Mesenchymal stem cell (in vitro differentiated cells and primary cell): ENCODE results near the gene ADAMTS10.
"Not testable (repeated sequence)": the region's sequence is repeated elsewhere in the genome, so short reads cannot be mapped to it uniquely, and the experiment has no call there.

ENCODE experiments used
- DNase-seq: peaks from one replicate; pipeline ENCODE4 v3.0.0-alpha.2; 2013
- H2AFZ ChIP-seq: one replicate; pipeline ENCODE4 v1.6.1; 2013; ENCODE audit warnings: low read depth, mild to moderate bottlenecking, control low read depth, inconsistent platforms, low read length, moderate library complexity
- H2AK5ac ChIP-seq: 2 replicates; pipeline ENCODE4 v1.6.1; 2013; ENCODE audit warnings: low read length, moderate library complexity, mild to moderate bottlenecking, inconsistent platforms; ENCODE audit not compliant: severe bottlenecking
- H2BK120ac ChIP-seq: one replicate; pipeline ENCODE4 v1.6.1; 2013; ENCODE audit warnings: low read depth, mild to moderate bottlenecking, inconsistent platforms, low read length, moderate library complexity
- H2BK12ac ChIP-seq, 2 experiments: one replicate each; pipeline ENCODE4 v1.6.1; 2013; ENCODE audit warnings: inconsistent platforms in 2 of 2, low read length in 2 of 2, mild to moderate bottlenecking in 2 of 2, moderate library complexity in 2 of 2, control low read depth in 1 of 2
- H2BK15ac ChIP-seq: one replicate; pipeline ENCODE4 v1.6.1; 2013; ENCODE audit warnings: mild to moderate bottlenecking, low read depth, inconsistent platforms; ENCODE audit not compliant: poor library complexity, severe bottlenecking
- H2BK5ac ChIP-seq: 2 replicates; pipeline ENCODE4 v1.6.1; 2013; ENCODE audit warnings: low read depth, mild to moderate bottlenecking, low read length, control low read depth, inconsistent platforms; ENCODE audit not compliant: poor library complexity, severe bottlenecking
- H3K14ac ChIP-seq, 2 experiments: one replicate each; pipeline ENCODE4 v1.6.1; 2013; ENCODE audit warnings: inconsistent platforms in 2 of 2, low read length in 2 of 2, control low read depth in 1 of 2, mild to moderate bottlenecking in 1 of 2, moderate library complexity in 1 of 2
- H3K18ac ChIP-seq, 2 experiments: one replicate each; pipeline ENCODE4 v1.6.1; 2013; ENCODE audit warnings: inconsistent platforms in 2 of 2, low read length in 2 of 2, control low read depth in 1 of 2, low read depth in 1 of 2, mild to moderate bottlenecking in 1 of 2
- H3K23ac ChIP-seq, 2 experiments: one replicate each; pipeline ENCODE4 v1.6.1; 2013; ENCODE audit warnings: inconsistent platforms in 2 of 2, low read length in 2 of 2, mild to moderate bottlenecking in 2 of 2, moderate library complexity in 2 of 2, control low read depth in 1 of 2
- H3K27ac ChIP-seq: 2 replicates; pipeline ENCODE4 v1.5.1; 2013; ENCODE audit warnings: mild to moderate bottlenecking, moderate library complexity, low read length, control low read depth, inconsistent platforms; ENCODE audit not compliant: poor library complexity, severe bottlenecking
- H3K27me3 ChIP-seq, 2 experiments: 2 replicates each; pipeline versions ENCODE4 v1.6.1 to v1.7.0; 2013; ENCODE audit warnings: low read length in 2 of 2, mild to moderate bottlenecking in 2 of 2, moderate library complexity in 2 of 2, control low read depth in 1 of 2, inconsistent platforms in 1 of 2; ENCODE audit not compliant: control insufficient read depth in 1 of 2, insufficient read depth in 1 of 2
- H3K36me3 ChIP-seq, 2 experiments: 2 replicates each; pipeline versions ENCODE4 v1.6.1 to v1.7.0; 2013; ENCODE audit warnings: low read length in 2 of 2, control low read depth in 1 of 2, inconsistent platforms in 1 of 2, low read depth in 1 of 2, mild to moderate bottlenecking in 1 of 2; ENCODE audit not compliant: insufficient read depth in 2 of 2, control insufficient read depth in 1 of 2
- H3K4ac ChIP-seq, 2 experiments: one replicate each; pipeline ENCODE4 v1.6.1; 2013; ENCODE audit warnings: inconsistent platforms in 2 of 2, low read length in 2 of 2, mild to moderate bottlenecking in 2 of 2, moderate library complexity in 2 of 2, control low read depth in 1 of 2, low read depth in 1 of 2
- H3K4me1 ChIP-seq: 2 replicates; pipeline ENCODE4 v1.6.1; 2013; ENCODE audit warnings: low read depth, low read length, control low read depth; ENCODE audit not compliant: control insufficient read depth, insufficient read depth
- H3K4me2 ChIP-seq: 2 replicates; pipeline ENCODE4 v1.6.1; 2013; ENCODE audit warnings: low read length, mild to moderate bottlenecking, inconsistent platforms; ENCODE audit not compliant: poor library complexity, severe bottlenecking
- H3K4me3 ChIP-seq, 2 experiments: 2 replicates each; pipeline versions ENCODE4 v1.5.1 to v1.7.0; 2013; ENCODE audit warnings: low read length in 2 of 2, mild to moderate bottlenecking in 2 of 2, control low read depth in 1 of 2, low read depth in 1 of 2; ENCODE audit not compliant: insufficient read depth in 1 of 2
- H3K79me1 ChIP-seq: replicated peaks from 2 replicates; pipeline ENCODE4 v1.6.1; 2013; ENCODE audit warnings: mild to moderate bottlenecking, control low read depth, low read length, inconsistent platforms; ENCODE audit not compliant: poor library complexity, severe bottlenecking
- H3K9ac ChIP-seq: 2 replicates; pipeline ENCODE4 v1.7.0; 2013; ENCODE audit warnings: mild to moderate bottlenecking, low read length, moderate library complexity
- H3K9me3 ChIP-seq: 2 replicates; pipeline ENCODE4 v1.7.0; 2013; ENCODE audit warnings: mild to moderate bottlenecking, low read length; ENCODE audit not compliant: control insufficient read depth
- H4K8ac ChIP-seq: one replicate; pipeline ENCODE4 v1.6.1; 2013; ENCODE audit warnings: inconsistent platforms, mild to moderate bottlenecking, low read length, moderate library complexity
- H4K91ac ChIP-seq: one replicate; pipeline ENCODE4 v1.6.1; 2013; ENCODE audit warnings: mild to moderate bottlenecking, low read length, inconsistent platforms
- WGBS: methylation state at CpG from one replicate; pipeline ENCODE4 v1.1.7; 2013; ENCODE audit warnings: mixed read lengths; 5-methylcytosine and 5-hydroxymethylcytosine counted together

The ADAMTS10 gene

DNA sequence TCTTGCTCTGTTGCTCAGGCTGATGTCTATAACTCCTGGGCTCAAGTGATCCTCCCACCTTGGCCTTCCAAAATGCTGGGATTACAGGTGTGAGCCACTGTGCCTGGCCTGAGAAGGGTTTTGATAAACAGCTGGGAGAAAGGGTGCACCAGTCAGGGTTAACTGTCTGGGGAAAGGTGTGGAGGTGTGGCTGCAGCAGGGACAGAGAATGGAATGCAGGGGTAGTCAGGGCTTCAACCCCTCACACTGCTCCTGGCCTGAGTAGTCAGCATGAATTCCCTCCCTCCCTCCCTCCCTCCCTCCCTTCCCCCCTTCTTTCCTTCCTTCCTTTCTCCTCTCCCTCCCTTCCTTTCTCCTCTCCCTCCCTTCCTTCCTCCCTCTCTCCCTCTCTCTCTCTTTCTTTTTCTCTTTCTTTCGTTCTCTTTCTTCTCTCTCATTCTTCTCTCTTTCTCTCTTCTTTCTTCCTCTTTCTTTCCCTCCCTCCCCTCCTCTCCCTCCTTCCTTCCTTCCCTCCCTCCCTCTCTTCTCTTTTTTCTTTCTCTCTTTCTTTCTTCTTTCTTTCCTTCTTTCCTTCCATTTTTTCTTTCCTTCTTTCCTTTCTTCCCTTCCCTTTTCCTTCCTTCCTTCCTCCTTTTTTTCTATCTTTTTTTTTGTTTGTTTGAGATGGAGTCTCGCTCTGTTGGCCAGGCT is 49.3 kb downstream of the ADAMTS10 start:
- Histone ChIP-seq H3K18ac (no peak overlapping the region), H4K91ac (no peak overlapping the region), H3K9me3 (no peaks in the 10 kb centered on the region), H2BK120ac (no peak overlapping the region), H3K4me3 (no peak overlapping the region), H2BK12ac (no peak overlapping the region), H3K4me1 (peaks cover 4% of the 10 kb centered on the region), H3K23ac (no peak overlapping the region), H2BK5ac (no peak overlapping the region), H3K36me3 (no peaks in the 10 kb centered on the region), H3K4ac (no peak overlapping the region), H2BK15ac (no peak overlapping the region), H3K79me1 (no peaks in the 10 kb centered on the region), H3K27me3 (peaks cover 0 to 3% of the 10 kb centered on the region in 2 experiments), H3K9ac (no peak overlapping the region), H4K8ac (no peak overlapping the region), H3K27ac (no peak overlapping the region), H3K4me2 (no peak overlapping the region), H3K14ac (no peak overlapping the region), H2AFZ (no peak overlapping the region), H2AK5ac (no peak overlapping the region)
- DNase-seq, result no peak
- 88% methylated on average over 2 of the region's 2 CpGs for WGBS

DNA sequence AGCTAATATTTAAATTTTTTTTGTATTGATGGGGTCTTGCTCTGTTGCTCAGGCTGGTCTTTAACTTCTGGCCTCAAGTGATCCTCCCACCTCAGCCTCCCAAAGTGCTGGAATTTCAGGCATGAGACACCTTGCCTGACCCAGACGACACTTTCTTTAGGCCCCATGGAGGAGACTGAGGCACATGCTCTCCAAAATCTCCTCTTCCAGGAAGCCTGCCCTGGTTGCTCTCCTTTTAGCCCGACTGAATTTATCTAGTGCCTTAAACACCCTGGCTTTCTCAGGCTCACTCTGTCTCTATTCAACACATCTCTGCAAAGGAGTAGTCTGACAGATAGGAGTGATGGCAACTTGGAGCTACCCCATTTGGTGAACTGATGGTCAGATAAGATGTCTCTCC is 52.2 kb downstream of the ADAMTS10 start:
- H2AK5ac ChIP-seq, result no peak overlapping the region
- no peak overlapping the region for H3K9ac ChIP-seq
- H3K18ac ChIP-seq, result no peak overlapping the region
- no peak overlapping the region for H3K23ac ChIP-seq
- no peak overlapping the region for H2BK15ac ChIP-seq
- H3K79me1 ChIP-seq, result no peaks in the 10 kb centered on the region
- H3K36me3 ChIP-seq, result no peaks in the 10 kb centered on the region
- WGBS, result 94% methylated on average over 2 of the region's 2 CpGs
- H2BK12ac ChIP-seq, result no peak overlapping the region
- H2BK120ac ChIP-seq, result no peak overlapping the region
- H3K4ac ChIP-seq, result no peak overlapping the region
- no peak for DNase-seq
- no peak overlapping the region for H2AFZ ChIP-seq
- no peak overlapping the region for H2BK5ac ChIP-seq
- no peak overlapping the region for H3K4me2 ChIP-seq
- H3K14ac ChIP-seq, result no peak overlapping the region
- H4K8ac ChIP-seq, result no peak overlapping the region
- no peak overlapping the region for H3K27ac ChIP-seq
- peaks cover 4% of the 10 kb centered on the region for H3K4me1 ChIP-seq
- H3K4me3 ChIP-seq, result no peak overlapping the region
- no peak overlapping the region for H4K91ac ChIP-seq
- no peaks in the 10 kb centered on the region for H3K9me3 ChIP-seq
- peaks cover 0 to 3% of the 10 kb centered on the region in 2 experiments for H3K27me3 ChIP-seq

DNA sequence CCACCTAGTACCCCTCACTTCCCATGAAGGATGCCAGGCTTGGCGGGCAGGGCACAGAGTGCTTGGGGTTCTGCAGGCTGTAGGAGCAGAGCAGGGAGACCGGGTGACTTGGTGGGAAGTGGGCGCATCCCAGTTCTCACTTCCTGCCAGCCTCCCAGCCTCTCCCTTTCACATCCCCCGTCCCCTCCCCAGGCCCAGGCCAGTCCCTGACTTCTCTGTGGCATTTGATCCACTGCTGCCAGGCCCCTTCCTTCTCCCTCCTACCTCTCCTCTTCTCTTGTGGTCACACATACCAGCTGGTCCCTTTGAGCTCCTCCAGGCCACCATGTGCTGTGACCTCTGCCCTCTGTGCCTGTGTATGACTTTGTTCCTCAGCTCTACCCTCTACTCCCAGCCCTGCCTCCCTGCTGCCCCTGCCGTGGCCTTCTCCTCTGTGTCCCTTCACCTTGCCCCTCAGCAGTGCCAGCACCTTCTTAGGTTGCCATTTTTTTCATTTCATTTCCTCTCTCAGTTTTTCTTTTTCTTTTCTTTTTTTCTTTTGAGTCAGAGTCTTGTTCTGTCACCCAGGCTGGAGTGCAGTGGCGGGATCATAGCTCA is 52.8 kb downstream of the ADAMTS10 start:
- H3K23ac ChIP-seq, result no peak overlapping the region
- WGBS, result 82% methylated on average over 6 of the region's 6 CpGs
- H3K4me2 ChIP-seq, result no peak overlapping the region
- H3K4me3 ChIP-seq, result no peak overlapping the region
- H2AFZ ChIP-seq, result no peak overlapping the region
- no peak overlapping the region for H4K8ac ChIP-seq
- H3K27ac ChIP-seq, result no peak overlapping the region
- H3K4ac ChIP-seq, result no peak overlapping the region
- no peak overlapping the region for H2BK120ac ChIP-seq
- H3K79me1 ChIP-seq, result no peaks in the 10 kb centered on the region
- no peak overlapping the region for H2BK5ac ChIP-seq
- H3K18ac ChIP-seq, result no peak overlapping the region
- H3K4me1 ChIP-seq, result peaks cover 4% of the 10 kb centered on the region
- H3K14ac ChIP-seq, result no peak overlapping the region
- H2AK5ac ChIP-seq, result no peak overlapping the region
- no peaks in the 10 kb centered on the region for H3K36me3 ChIP-seq
- H4K91ac ChIP-seq, result no peak overlapping the region
- peaks cover 0 to 3% of the 10 kb centered on the region in 2 experiments for H3K27me3 ChIP-seq
- H2BK12ac ChIP-seq, result no peak overlapping the region
- no peak overlapping the region for H2BK15ac ChIP-seq
- H3K9me3 ChIP-seq, result no peaks in the 10 kb centered on the region
- H3K9ac ChIP-seq, result no peak overlapping the region
- DNase-seq, result no peak

DNA sequence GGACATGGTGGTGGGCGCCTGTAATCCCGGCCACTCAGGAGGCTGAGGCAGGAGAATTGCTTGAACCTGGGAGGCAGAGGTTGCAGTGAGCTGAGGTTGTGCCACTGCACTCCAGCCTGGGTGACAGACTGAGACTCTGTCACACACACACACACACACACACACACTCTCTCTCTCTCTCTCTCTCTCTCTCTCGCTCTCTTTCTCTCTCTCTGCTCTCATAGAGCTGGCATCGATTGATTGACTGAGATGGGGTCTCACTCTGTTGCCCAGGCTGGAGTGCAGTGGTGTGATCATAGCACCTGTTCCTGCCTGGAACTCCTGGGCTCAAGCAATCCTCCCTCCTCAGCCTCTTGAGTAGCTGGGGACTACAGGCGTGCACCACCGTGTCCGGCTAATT is 56.8 kb downstream of the ADAMTS10 start:
- H3K27me3 ChIP-seq, H3K79me1 ChIP-seq, H2BK15ac ChIP-seq, H3K4ac ChIP-seq, H3K9me3 ChIP-seq, H3K23ac ChIP-seq, H4K91ac ChIP-seq, H2AFZ ChIP-seq, H4K8ac ChIP-seq, H3K14ac ChIP-seq, H2AK5ac ChIP-seq, H2BK5ac ChIP-seq, H3K18ac ChIP-seq, H3K4me3 ChIP-seq, H2BK120ac ChIP-seq, DNase-seq, H3K4me2 ChIP-seq, H3K4me1 ChIP-seq, H3K9ac ChIP-seq, H2BK12ac ChIP-seq, H3K27ac ChIP-seq: not testable (repeated sequence)
- 95% methylated on average over 5 of the region's 7 CpGs for WGBS
- peaks cover 10 to 11% of the 10 kb centered on the region in 2 experiments for H3K36me3 ChIP-seq
